Activated CD8-positive, alpha-beta memory T cell treated with anti-CD3 and anti-CD28 coated beads, Interleukin-2, amount 50 U/mL, for 4 hours (primary cell): ENCODE measurements around the gene RBM42.
"Not testable (repeated sequence)": the region's sequence is repeated elsewhere in the genome, so short reads cannot be mapped to it uniquely, and the experiment has no call there.

Experiments used
- DNase-seq: peaks from one replicate; pipeline ENCODE4 v3.0.0-alpha.2; 2020

The RBM42 gene

GRCh38 chr19:35622750-35623149 lies 6.1 kb upstream of the RBM42 start:
- DNase-seq: no peak

- DNase-seq: no peak
Observed at GRCh38 chr19:35623327-35624010, 5.4 kb upstream of the RBM42 start.

- DNase-seq: no peak
Observed at GRCh38 chr19:35628264-35628564, 622 bp upstream of the RBM42 start.

GRCh38 chr19:35629332-35629633 lies 447 bp downstream of the RBM42 start:
- DNase-seq: no peak

- no peak for DNase-seq
Observed at GRCh38 chr19:35633727-35634440, 5.0 kb downstream of the RBM42 start.

- no peak for DNase-seq
Observed at GRCh38 chr19:35636651-35637050, 7.8 kb downstream of the RBM42 start.

GRCh38 chr19:35637165-35637564 lies 8.3 kb downstream of the RBM42 start:
- no peak for DNase-seq

GRCh38 chr19:35639321-35639639 lies 10.4 kb downstream of the RBM42 start:
- no peak for DNase-seq

- DNase-seq: no peak
Observed at GRCh38 chr19:35639863-35640262, 11.0 kb downstream of the RBM42 start.

- peak; percentile 63 for DNase-seq
Observed at GRCh38 chr19:35641515-35642151, 12.8 kb downstream of the RBM42 start, which contains the start of gene ETV2. Gene ETV2 (plus strand): TSS chr19:35641745. CDS start chr19:35642461, 716 bp downstream.

GRCh38 chr19:35642312-35642711 lies 13.5 kb downstream of the RBM42 start:
- DNase-seq: no peak

- DNase-seq: no peak
Observed at GRCh38 chr19:35642798-35643254, 14.0 kb downstream of the RBM42 start.

GRCh38 chr19:35643255-35644205 lies 14.7 kb downstream of the RBM42 start:
- peak; percentile 74 for DNase-seq

- peak; percentile 90 for DNase-seq
Observed at GRCh38 chr19:35644206-35644986, 15.6 kb downstream of the RBM42 start.

GRCh38 chr19:35644987-35645679 lies 16.3 kb downstream of the RBM42 start:
- DNase-seq: peak; percentile 77

GRCh38 chr19:35645680-35646511 lies 17.1 kb downstream of the RBM42 start:
- DNase-seq: no peak

GRCh38 chr19:35648017-35648961 lies 19.5 kb downstream of the RBM42 start, which contains the start of gene COX6B1:
Gene COX6B1 (plus strand): TSS chr19:35648323. CDS start chr19:35651244, 2,921 bp downstream.
- peak; percentile 87 for DNase-seq

GRCh38 chr19:35650581-35650980 lies 21.7 kb downstream of the RBM42 start:
- DNase-seq: no peak

- not testable (repeated sequence) for DNase-seq
Observed at GRCh38 chr19:35654828-35655227, 26.0 kb downstream of the RBM42 start.
